Mesenteric fat pad (tissue), 1 donor: Measurements from ENCODE around the gene SBF2. TPM values are rescaled to one million over a fixed set of nuclear protein-coding genes. Genes with fewer than 3 reads are reported as not detected.
"Not testable (repeated sequence)": the region's sequence is repeated elsewhere in the genome, so short reads cannot be mapped to it uniquely, and the experiment has no call there.

Experiments
- DNase-seq: peaks from one replicate; pipeline ENCODE4 v3.0.0-alpha.2; 2020; ENCODE audit warnings: low spot score
- total RNA-seq: library from RNA; stranded (reverse); fragmentation: NEBNext Ultra II Directional; extraction: Animal tissue kit (Norgen Biotek cat#: 25700); gene quantifications from one replicate; pipeline ENCODE4 v1.2.1, GENCODE V29; 2021
- donor health status: DM: yes; HTN: yes; CAD: no.

SBF2 gene
- total RNA-seq, 1 donor from 2014 or later = 99.7 TPM

GRCh38 chr11:9969068-9969467 lies 325.0 kb downstream of the SBF2 start:
- DNase-seq = no peak

GRCh38 chr11:9962722-9963121 lies 331.3 kb downstream of the SBF2 start:
- no peak for DNase-seq

GRCh38 chr11:9957072-9957471 lies 336.9 kb downstream of the SBF2 start:
- DNase-seq = no peak

GRCh38 chr11:9956483-9956882 lies 337.5 kb downstream of the SBF2 start:
- DNase-seq = no peak

GRCh38 chr11:9955391-9955790 lies 338.6 kb downstream of the SBF2 start:
- DNase-seq = no peak

GRCh38 chr11:9953994-9954626 lies 339.9 kb downstream of the SBF2 start:
- no peak for DNase-seq

GRCh38 chr11:9952511-9953196 lies 341.4 kb downstream of the SBF2 start:
- no peak for DNase-seq

GRCh38 chr11:9951807-9952206 lies 342.2 kb downstream of the SBF2 start:
- no peak for DNase-seq

GRCh38 chr11:9950462-9950861 lies 343.6 kb downstream of the SBF2 start:
- no peak for DNase-seq

- no peak for DNase-seq
Observed at GRCh38 chr11:9947231-9947864, 346.7 kb downstream of the SBF2 start.

- DNase-seq = not testable (repeated sequence)
Observed at GRCh38 chr11:9945680-9946079, 348.3 kb downstream of the SBF2 start.

GRCh38 chr11:9943386-9944110 lies 350.5 kb downstream of the SBF2 start:
- DNase-seq = no peak

- no peak for DNase-seq
Observed at GRCh38 chr11:9941991-9942390, 352.0 kb downstream of the SBF2 start.

GRCh38 chr11:9939150-9939549 lies 354.9 kb downstream of the SBF2 start:
- DNase-seq = not testable (repeated sequence)

- no peak for DNase-seq
Observed at GRCh38 chr11:9936754-9937153, 357.3 kb downstream of the SBF2 start.

- DNase-seq = not testable (repeated sequence)
Observed at GRCh38 chr11:9932843-9933242, 361.2 kb downstream of the SBF2 start.

- not testable (repeated sequence) for DNase-seq
Observed at GRCh38 chr11:9930562-9931331, 363.3 kb downstream of the SBF2 start.

- no peak for DNase-seq
Observed at GRCh38 chr11:9927670-9928069, 366.3 kb downstream of the SBF2 start.

- DNase-seq = no peak
Observed at GRCh38 chr11:9923280-9923679, 370.7 kb downstream of the SBF2 start.

GRCh38 chr11:9922806-9923205 lies 371.2 kb downstream of the SBF2 start:
- DNase-seq = no peak

GRCh38 chr11:9916480-9916879 lies 377.5 kb downstream of the SBF2 start:
- no peak for DNase-seq
